ENCODE measurements around the gene CHGA. TPM values are rescaled to one million over a fixed set of nuclear protein-coding genes. Genes with fewer than 3 reads are reported as not detected.
A peak's percentile ranks its signal among the peaks of the same experiment; 100 is the strongest.

The CHGA gene
- total RNA-seq, 2 donors from 2014 or later, result 40.5 to 55.7 TPM

- H3K9me3 ChIP-seq, result no peaks in the 10 kb centered on the region
These were observed 29.0 kb downstream of the CHGA start for GRCh38 chr14:92951912-92952471.

GRCh38 chr14:92952481-92953298, 29.7 kb downstream of the CHGA start:
- intact Hi-C loops (cut with DNase I), result loop anchor here (2.0 kb wide), 1 partner anchor 186 kb away; no protein-coding TSS in a partner anchor
- H3K27ac ChIP-seq, result no peak overlapping the region

More at GRCh38 chr14:92951912-92952471, 29.0 kb downstream of the CHGA start:
- H3K4me1 ChIP-seq (replicated peaks), result no peaks in the 10 kb centered on the region
- H3K27ac ChIP-seq, result no peak overlapping the region
- peak; percentile 74 for DNase-seq (ENCODE audit: low spot score)
- H3K4me3 ChIP-seq, result no peak overlapping the region
- intact Hi-C loops (cut with DNase I), result loop anchor here (2.0 kb wide), 1 partner anchor 187 kb away; no protein-coding TSS in a partner anchor
- 17% methylated on average over 18 of the region's 18 CpGs for WGBS
- no peaks in the 10 kb centered on the region for H3K27me3 ChIP-seq (replicated peaks; ENCODE audit: insufficient read depth)
- no peaks in the 10 kb centered on the region for H3K36me3 ChIP-seq
- TF ChIP-seq CTCF (IDR thresholded peaks at IDR 0.05), result peak; percentile 91 to 98 (median 95)
- TF ChIP-seq POLR2A (IDR thresholded peaks at IDR 0.05), result no peak
- peak; percentile 48 for TF ChIP-seq POLR2AphosphoS5 (IDR thresholded peaks at IDR 0.05)

GRCh38 chr14:92953526-92953925, 30.6 kb downstream of the CHGA start:
- Histone ChIP-seq H3K27me3 (replicated peaks; ENCODE audit: insufficient read depth) (no peaks in the 10 kb centered on the region), H3K27ac (no peak overlapping the region), H3K36me3 (no peaks in the 10 kb centered on the region), H3K4me3 (no peak overlapping the region), H3K9me3 (no peaks in the 10 kb centered on the region), H3K4me1 (replicated peaks) (no peaks in the 10 kb centered on the region)
- no peak for DNase-seq (ENCODE audit: low spot score)
- 90% methylated on average over 6 of the region's 6 CpGs for WGBS
- TF ChIP-seq POLR2A (IDR thresholded peaks at IDR 0.05), result no peak
- no peak for TF ChIP-seq POLR2AphosphoS5 (IDR thresholded peaks at IDR 0.05)
- no peak for TF ChIP-seq CTCF (IDR thresholded peaks at IDR 0.05)
- intact Hi-C loops (cut with DNase I), result loop anchor here (2.0 kb wide), 1 partner anchor 185 kb away; no protein-coding TSS in a partner anchor

More at GRCh38 chr14:92952481-92953298, 29.7 kb downstream of the CHGA start:
- Histone ChIP-seq H3K4me3 (no peak overlapping the region), H3K9me3 (no peaks in the 10 kb centered on the region), H3K27me3 (replicated peaks; ENCODE audit: insufficient read depth) (no peaks in the 10 kb centered on the region), H3K36me3 (no peaks in the 10 kb centered on the region), H3K4me1 (replicated peaks) (no peaks in the 10 kb centered on the region)
- no peak for DNase-seq (ENCODE audit: low spot score)
- TF ChIP-seq POLR2A (IDR thresholded peaks at IDR 0.05), result no peak
- no peak for TF ChIP-seq POLR2AphosphoS5 (IDR thresholded peaks at IDR 0.05)
- no peak for TF ChIP-seq CTCF (IDR thresholded peaks at IDR 0.05)
- 90% methylated on average over 29 of the region's 32 CpGs for WGBS

- intact Hi-C loops (cut with DNase I), result no loop called here
- TF ChIP-seq POLR2AphosphoS5 (IDR thresholded peaks at IDR 0.05) (no peak), POLR2A (IDR thresholded peaks at IDR 0.05) (no peak), CTCF (IDR thresholded peaks at IDR 0.05) (no peak)
- H3K27me3 ChIP-seq (replicated peaks; ENCODE audit: insufficient read depth), result no peaks in the 10 kb centered on the region
- no peak for DNase-seq (ENCODE audit: low spot score)
- H3K4me3 ChIP-seq, result no peak overlapping the region
- WGBS, result 84% methylated on average over 5 of the region's 5 CpGs
- H3K36me3 ChIP-seq, result no peaks in the 10 kb centered on the region
- no peaks in the 10 kb centered on the region for H3K9me3 ChIP-seq
- H3K4me1 ChIP-seq (replicated peaks), result no peaks in the 10 kb centered on the region
- H3K27ac ChIP-seq, result no peak overlapping the region
These were observed 32.0 kb downstream of the CHGA start for GRCh38 chr14:92954933-92955332.

All from prostate gland (tissue), 2 donors.